ENCODE results near the gene EXOC3L4.

Gene EXOC3L4

DNA sequence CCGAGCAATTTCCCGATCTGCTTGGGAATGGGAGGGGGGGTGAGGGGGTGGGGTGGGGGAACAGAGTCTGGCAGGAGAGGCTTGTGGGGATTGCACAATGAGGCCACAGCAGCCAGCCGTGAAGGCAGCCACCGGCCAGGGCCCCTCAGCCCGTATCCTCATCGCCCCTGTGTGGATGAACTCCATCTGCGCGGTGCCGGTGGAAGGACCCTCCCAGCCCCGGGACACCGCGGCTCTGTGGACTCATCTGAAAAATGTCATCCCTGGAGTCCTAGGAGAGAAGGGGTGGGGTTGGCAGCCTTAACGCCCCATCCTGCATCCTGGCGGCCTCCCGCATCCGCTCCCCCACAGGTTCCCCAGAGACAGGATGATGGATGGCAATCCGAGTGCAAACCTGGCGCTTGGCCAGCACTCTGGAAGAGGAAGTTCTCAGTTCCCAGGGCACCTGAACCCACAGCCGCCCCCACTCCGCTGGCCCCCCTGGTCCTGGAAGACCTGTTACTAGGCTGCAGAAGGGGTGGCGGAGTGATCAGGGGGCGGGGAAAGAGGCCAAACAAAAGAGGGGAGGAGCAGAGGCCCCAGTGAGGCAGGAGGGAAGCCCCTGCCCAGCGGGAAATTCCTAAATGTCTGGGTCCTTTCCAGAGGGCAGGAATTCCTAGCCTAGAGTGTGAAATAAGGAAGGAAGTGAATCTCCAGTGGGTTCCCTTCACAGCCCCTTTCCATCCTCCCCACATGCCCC, 27.5 kb downstream of the EXOC3L4 start:
- TF ChIP-seq CTCF (IDR thresholded peaks at IDR 0.05; ENCODE audit: low read depth, low read length) (no peak), EZH2phosphoT487 (IDR thresholded peaks at IDR 0.05; ENCODE audit: low read depth) (no peak)
- Histone ChIP-seq H3K9ac (ENCODE audit: low read length) (no peak overlapping the region), H3K4me2 (ENCODE audit: low read length) (no peak overlapping the region)

GRCh38 chr14:103122585-103122946, 28.0 kb downstream of the EXOC3L4 start:
- H3K9ac ChIP-seq (ENCODE audit: low read length), result no peak overlapping the region
- H2AFZ ChIP-seq (ENCODE audit: low read depth, low read length), result no peak overlapping the region
- H3K36me3 ChIP-seq (replicated peaks; ENCODE audit: low read depth, low read length), result no peaks in the 10 kb centered on the region
- no peak for TF ChIP-seq EZH2phosphoT487 (IDR thresholded peaks at IDR 0.05; ENCODE audit: low read depth)
- no peak for TF ChIP-seq CTCF (IDR thresholded peaks at IDR 0.05; ENCODE audit: low read depth, low read length)
- H3K79me2 ChIP-seq (ENCODE audit: low read length), result no peaks in the 10 kb centered on the region
- no peak overlapping the region for H3K4me3 ChIP-seq (ENCODE audit: low read length)
- H3K4me1 ChIP-seq (ENCODE audit: low read length), result peaks cover 17% of the 10 kb centered on the region
- no peaks in the 10 kb centered on the region for H3K9me3 ChIP-seq (ENCODE audit: insufficient read depth, low read length)
- H3K27ac ChIP-seq (ENCODE audit: low read length), result no peak overlapping the region
- no peak overlapping the region for H3K4me2 ChIP-seq (ENCODE audit: low read length)
- no peaks in the 10 kb centered on the region for H4K20me1 ChIP-seq (ENCODE audit: insufficient read depth, low read length)
- H3K27me3 ChIP-seq (ENCODE audit: low read depth, low read length), result no peaks in the 10 kb centered on the region

More for the DNA sequence above, 27.5 kb downstream of the EXOC3L4 start:
- no peaks in the 10 kb centered on the region for H3K36me3 ChIP-seq (replicated peaks; ENCODE audit: low read depth, low read length)
- H3K9me3 ChIP-seq (ENCODE audit: insufficient read depth, low read length), result no peaks in the 10 kb centered on the region
- H4K20me1 ChIP-seq (ENCODE audit: insufficient read depth, low read length), result no peaks in the 10 kb centered on the region
- no peak overlapping the region for H3K4me3 ChIP-seq (ENCODE audit: low read length)
- H3K79me2 ChIP-seq (ENCODE audit: low read length), result no peaks in the 10 kb centered on the region
- H2AFZ ChIP-seq (ENCODE audit: low read depth, low read length), result no peak overlapping the region
- peaks cover 17% of the 10 kb centered on the region for H3K4me1 ChIP-seq (ENCODE audit: low read length)
- H3K27ac ChIP-seq (ENCODE audit: low read length), result no peak overlapping the region
- no peaks in the 10 kb centered on the region for H3K27me3 ChIP-seq (ENCODE audit: low read depth, low read length)

DNA sequence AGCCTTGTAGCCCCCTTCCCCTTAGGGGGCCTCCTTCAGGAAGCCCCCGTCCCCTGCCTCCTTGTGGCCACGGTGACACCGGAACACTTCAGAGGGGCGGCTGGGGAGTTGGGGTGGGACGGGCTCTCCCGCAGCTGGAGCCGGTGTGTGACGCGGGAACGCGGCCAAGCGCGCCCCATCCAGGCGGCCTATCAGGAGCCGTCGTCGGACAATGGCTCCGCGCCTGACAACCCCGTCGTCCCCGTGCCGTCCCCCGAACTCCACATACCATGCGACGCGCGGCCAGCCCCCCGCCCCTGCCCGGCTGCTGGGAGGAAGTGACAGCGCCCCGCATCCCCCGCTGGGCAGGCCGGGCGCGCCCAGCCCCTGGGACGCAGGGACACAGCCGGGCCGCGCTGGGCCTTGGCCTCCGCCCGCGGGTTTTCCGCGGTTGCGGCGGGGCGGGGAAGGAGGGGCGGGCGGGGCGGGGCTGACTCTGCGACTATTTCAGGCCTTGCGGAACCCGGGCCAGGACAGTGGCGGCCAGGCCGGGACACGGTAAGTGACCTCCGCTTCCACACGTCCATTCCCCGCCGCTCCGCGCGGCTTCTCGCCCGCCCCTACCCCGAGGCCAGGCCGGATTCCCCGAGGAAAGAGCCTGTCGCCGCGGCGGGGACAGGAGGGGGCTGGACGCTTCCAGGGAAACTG, 28.6 kb downstream of the EXOC3L4 start, which contains the start of gene TNFAIP2:
Gene TNFAIP2, plus strand, starts transcription at position 515 of the 687 bp plus-strand sequence. CDS start 2,997 bp downstream, outside the sequence.
- Histone ChIP-seq H3K27ac (ENCODE audit: low read length) (no peak within 1 kb of the TSS), H3K36me3 (replicated peaks; ENCODE audit: low read depth, low read length) (no peaks in the 10 kb centered on the region), H2AFZ (ENCODE audit: low read depth, low read length) (no peak within 1 kb of the TSS), H4K20me1 (ENCODE audit: insufficient read depth, low read length) (no peaks in the 10 kb centered on the region), H3K4me3 (ENCODE audit: low read length) (no peak within 1 kb of the TSS), H3K79me2 (ENCODE audit: low read length) (no peaks in the 10 kb centered on the region), H3K27me3 (ENCODE audit: low read depth, low read length) (no peaks in the 10 kb centered on the region), H3K9ac (ENCODE audit: low read length) (no peak within 1 kb of the TSS), H3K9me3 (ENCODE audit: insufficient read depth, low read length) (no peaks in the 10 kb centered on the region), H3K4me1 (ENCODE audit: low read length) (peaks cover 16% of the 10 kb centered on the region), H3K4me2 (ENCODE audit: low read length) (no peak within 1 kb of the TSS)
- TF ChIP-seq EZH2phosphoT487 (IDR thresholded peaks at IDR 0.05; ENCODE audit: low read depth), result no peak
- no peak for TF ChIP-seq CTCF (IDR thresholded peaks at IDR 0.05; ENCODE audit: low read depth, low read length)

Measured in OCI-LY3 (cell line).